HCT116 (cell line): ENCODE results near the gene TMEM271. TPM values are rescaled to one million over a fixed set of nuclear protein-coding genes. Genes with fewer than 3 reads are reported as not detected.

ENCODE experiments used
- ATAC-seq: fragments of 200-7000 bp; cut with Tn5 transposase; 2 replicates; pipeline ENCODE4 v1.9.1; 2020; ENCODE audit warnings: mild to moderate bottlenecking, moderate library complexity
- BruUV-seq: library from RNA; stranded (reverse); fragments of 400-500 nt; replicated peaks from 2 replicates; lab custom pipeline; 2021; lab: Mats Ljungman, UMichigan
- CTCF ChIA-PET: fragments of 300-600 bp; sonication (Branson Sonifier 250); formaldehyde crosslinking; loops from one replicate; lab custom pipeline; 2021; ENCODE audit warnings: antibody characterized with exemption; lab: Charles Lee
- POLR2A ChIA-PET: fragments of 300-600, 350-600 bp; sonication (Branson Sonifier 250); formaldehyde crosslinking; loops from one replicate; lab custom pipeline; 2021; ENCODE audit warnings: antibody characterized with exemption; lab: Charles Lee
- RAD21 ChIA-PET, 2 experiments: fragments of 300-600 bp; sonication (Branson Sonifier 250); formaldehyde crosslinking; loops; one replicate each; lab custom pipeline; 2023; ENCODE audit warnings: low total read pairs in 2 of 2; ENCODE audit not compliant: uncharacterized antibody in 2 of 2, unreplicated experiment in 2 of 2, low non-redundant PET in 1 of 2; lab: Charles Lee
- DNase-seq: peaks from one replicate; pipeline ENCODE4 v3.0.0-alpha.2; 2010; ENCODE audit warnings: low read depth, low spot score
- H2AFZ ChIP-seq: fragments of 200-600 bp; shearing (Covaris generic), sonication (generic); 2 replicates; pipeline ENCODE4 v1.6.1; 2017; ENCODE audit warnings: low read depth, mixed run types, mixed read lengths, antibody characterized with exemption, low read length; ENCODE audit not compliant: poor library complexity, severe bottlenecking
- H3K27ac ChIP-seq: 2 replicates; pipeline ENCODE4 v1.5.1; 2012; ENCODE audit warnings: low read depth, low read length
- H3K27me3 ChIP-seq: fragments of 200-600 bp; sonication (generic); 2 replicates; pipeline ENCODE4 v1.6.1; 2016; ENCODE audit warnings: mixed run types, low read length, mixed read lengths; ENCODE audit not compliant: insufficient read depth
- H3K36me3 ChIP-seq, 2 experiments: fragments of 200-500 bp in 1 of 2; fragments of 200-600 bp in 1 of 2; sonication (Bioruptor generic) in 1 of 2; sonication (generic) in 1 of 2; 2 replicates each; pipeline versions ENCODE4 v1.5.1 to v1.6.1; 2014 to 2016; ENCODE audit warnings: low read length in 2 of 2, inconsistent platforms in 1 of 2, mixed read lengths in 1 of 2, mixed run types in 1 of 2; ENCODE audit not compliant: insufficient read depth in 2 of 2, control insufficient read depth in 1 of 2
- H3K4me1 ChIP-seq, 2 experiments: fragments of 200-600 bp in 1 of 2; sonication (generic) in 1 of 2; 2 replicates each; pipeline versions ENCODE4 v1.5.1 to v1.6.1; 2012 to 2017; ENCODE audit warnings: low read length in 2 of 2, inconsistent platforms in 1 of 2, mild to moderate bottlenecking in 1 of 2, mixed read lengths in 1 of 2, mixed run types in 1 of 2, moderate library complexity in 1 of 2; ENCODE audit not compliant: insufficient read depth in 2 of 2, control insufficient read depth in 1 of 2
- H3K4me2 ChIP-seq: fragments of 200-600 bp; sonication (generic); 2 replicates; pipeline ENCODE4 v1.6.1; 2017; ENCODE audit warnings: mixed run types, low read length, mixed read lengths
- H3K4me3 ChIP-seq, 2 experiments: fragments of 200-600 bp in 1 of 2; sonication (generic) in 1 of 2; replicated peaks in 1 of 2; 2 replicates each; pipeline ENCODE4 v1.5.1; 2011 to 2016; ENCODE audit warnings: low read length in 2 of 2, control low read depth in 1 of 2, low read depth in 1 of 2, mild to moderate bottlenecking in 1 of 2, mixed read lengths in 1 of 2, mixed run types in 1 of 2
- H3K79me2 ChIP-seq: fragments of 200-600 bp; sonication (generic); 2 replicates; pipeline ENCODE4 v1.6.1; 2017; ENCODE audit warnings: mild to moderate bottlenecking, mixed run types, low read length, moderate library complexity, mixed read lengths; ENCODE audit not compliant: insufficient read depth
- H3K9ac ChIP-seq: fragments of 200-600 bp; sonication (generic); 2 replicates; pipeline ENCODE4 v1.6.1; 2016; ENCODE audit warnings: low read length, mixed read lengths
- H3K9me2 ChIP-seq: fragments of 200-600 bp; sonication (generic), shearing (Covaris generic); 2 replicates; pipeline ENCODE4 v1.6.1; 2017; ENCODE audit warnings: mixed run types, mild to moderate bottlenecking, moderate library complexity; ENCODE audit not compliant: insufficient read depth
- H3K9me3 ChIP-seq, 2 experiments: fragments of 200-500 bp in 1 of 2; fragments of 200-600 bp in 1 of 2; sonication (Bioruptor generic) in 1 of 2; sonication (generic) in 1 of 2; 2 replicates each; pipeline ENCODE4 v1.6.1; 2014 to 2017; ENCODE audit warnings: low read length in 2 of 2, mixed read lengths in 2 of 2, inconsistent platforms in 1 of 2, low read depth in 1 of 2, mild to moderate bottlenecking in 1 of 2, mixed run types in 1 of 2, moderate library complexity in 1 of 2; ENCODE audit not compliant: control insufficient read depth in 1 of 2, insufficient read depth in 1 of 2
- H4K20me1 ChIP-seq: fragments of 200-600 bp; sonication (generic), shearing (Covaris generic); 2 replicates; pipeline ENCODE4 v1.6.1; 2017; ENCODE audit warnings: mixed run types, mild to moderate bottlenecking, moderate library complexity; ENCODE audit not compliant: insufficient read depth
- ATF3 ChIP-seq: IDR thresholded peaks from 2 replicates; pipeline ENCODE4 v1.6.1; 2012
- CEBPB ChIP-seq: IDR thresholded peaks from 2 replicates; pipeline ENCODE4 v1.6.1; 2012; ENCODE audit warnings: low read depth
- ELF1 ChIP-seq: IDR thresholded peaks from 2 replicates; pipeline ENCODE4 v1.6.1; 2012; ENCODE audit warnings: low read depth, borderline replicate concordance
- EZH2phosphoT487 ChIP-seq: fragments of 200-600 bp; IDR thresholded peaks from 2 replicates; pipeline ENCODE4 v1.6.1; 2018; ENCODE audit warnings: antibody characterized with exemption, borderline replicate concordance
- MAX ChIP-seq: IDR thresholded peaks from 2 replicates; pipeline ENCODE4 v1.6.1; 2012
- POLR2AphosphoS5 ChIP-seq: IDR thresholded peaks from 2 replicates; pipeline ENCODE4 v1.6.1; 2011; ENCODE audit warnings: mild to moderate bottlenecking, low read depth, low read length, moderate library complexity
- REST ChIP-seq: IDR thresholded peaks from 2 replicates; pipeline ENCODE4 v1.6.1; 2012; ENCODE audit warnings: low read depth
- TCF7L2 ChIP-seq: IDR thresholded peaks from 2 replicates; pipeline ENCODE4 v1.7.0; 2011; ENCODE audit warnings: borderline replicate concordance, inconsistent platforms; ENCODE audit not compliant: insufficient read depth, insufficient read length; ENCODE audit errors: extremely low read depth
- ZBTB33 ChIP-seq: IDR thresholded peaks from 2 replicates; pipeline ENCODE4 v1.6.1; 2011; ENCODE audit warnings: mild to moderate bottlenecking, low read length, moderate library complexity; ENCODE audit not compliant: insufficient replicate concordance; ENCODE audit errors: extremely low read depth
- ZFX ChIP-seq: fragments of 450-650 bp; IDR thresholded peaks from 2 replicates; pipeline ENCODE4 v1.6.1; 2017
- ZNF274 ChIP-seq: fragments of 200-500 bp; sonication (Bioruptor generic); IDR thresholded peaks from 2 replicates; pipeline ENCODE4 v1.6.1; 2014; ENCODE audit warnings: mild to moderate bottlenecking, low read depth, low read length, inconsistent platforms
- intact Hi-C: fragments of 100-400 bp; cut with micrococcal nuclease; formaldehyde crosslinking; loops from 2 replicates; pipeline ENCODE4 v1.10.0; 2022
- total RNA-seq: library from RNA; stranded (reverse); gene quantifications from one replicate; pipeline ENCODE4 v1.2.1, GENCODE V29; 2021; ENCODE audit not compliant: unreplicated experiment

TMEM271 gene
- total RNA-seq, 1 experiment from 2014 or later, result not detected

GRCh38 chr4:525660-526059 is 50.4 kb downstream of the TMEM271 start:
- CTCF ChIA-PET, result no interaction called here
- Histone ChIP-seq H3K4me3 (no peak overlapping the region), H3K4me2 (no peak overlapping the region)
- intact Hi-C loops, result no loop called here
- no peak for TF ChIP-seq ATF3
- no peak for TF ChIP-seq TCF7L2
- TF ChIP-seq ZFX, result no peak
- TF ChIP-seq CEBPB, result no peak
- TF ChIP-seq, all 23 proteins: peak for 0
- H3K36me3 ChIP-seq, result peaks cover 3 to 7% of the 10 kb centered on the region in 2 experiments; a peak in 2 of 4 replicates
- no peaks in the 10 kb centered on the region for H3K79me2 ChIP-seq
- no TSS peak for BruUV-seq
- H2AFZ ChIP-seq, result no peak overlapping the region
- no peak for ATAC-seq
- DNase-seq, result no peak
- no peaks in the 10 kb centered on the region for H3K27me3 ChIP-seq
- H4K20me1 ChIP-seq, result no peaks in the 10 kb centered on the region
- RAD21 ChIA-PET, result no interaction called here
- no peaks in the 10 kb centered on the region for H3K9me3 ChIP-seq
- H3K9me2 ChIP-seq, result no peaks in the 10 kb centered on the region
- no peak overlapping the region for H3K27ac ChIP-seq
- POLR2A ChIA-PET, result no interaction called here
- no peak overlapping the region for H3K9ac ChIP-seq
- no peaks in the 10 kb centered on the region for H3K4me1 ChIP-seq

GRCh38 chr4:524196-524595 is 51.9 kb downstream of the TMEM271 start:
- H3K36me3 ChIP-seq, result peaks cover 3 to 7% of the 10 kb centered on the region in 2 experiments; a peak in 2 of 4 replicates
- no peak overlapping the region for H3K9ac ChIP-seq
- TF ChIP-seq ZBTB33, result no peak
- TF ChIP-seq POLR2AphosphoS5, result no peak
- no peak for TF ChIP-seq ELF1
- TF ChIP-seq REST, result no peak
- no peak for TF ChIP-seq MAX
- TF ChIP-seq ZNF274, result no peak
- no peak for TF ChIP-seq EZH2phosphoT487
- TF ChIP-seq CEBPB, result no peak
- no peak for TF ChIP-seq TCF7L2
- DNase-seq (no peak), ATAC-seq (no peak)
- no peaks in the 10 kb centered on the region for H3K9me2 ChIP-seq
- no peak overlapping the region for H3K4me3 ChIP-seq
- H2AFZ ChIP-seq, result no peak overlapping the region
- H3K27ac ChIP-seq, result no peak overlapping the region
- no peaks in the 10 kb centered on the region for H4K20me1 ChIP-seq
- no TSS peak for BruUV-seq
- no peak overlapping the region for H3K4me2 ChIP-seq
- no peaks in the 10 kb centered on the region for H3K9me3 ChIP-seq
- RAD21 ChIA-PET, result no interaction called here
- POLR2A ChIA-PET, result no interaction called here
- no peaks in the 10 kb centered on the region for H3K4me1 ChIP-seq
- CTCF ChIA-PET, result no interaction called here
- no peaks in the 10 kb centered on the region for H3K79me2 ChIP-seq
- intact Hi-C loops, result no loop called here
- H3K27me3 ChIP-seq, result no peaks in the 10 kb centered on the region
